DOHH2 (cell line): ENCODE results near the gene ATG2B.

ENCODE experiments used
- CTCF ChIP-seq: fragments of 200-600 bp; sonication (generic); IDR thresholded peaks from one replicate; pipeline ENCODE4 v1.5.1; 2014; ENCODE audit warnings: antibody characterized with exemption, mild to moderate bottlenecking, low read depth, low read length; ENCODE audit not compliant: poor library complexity, severe bottlenecking
- EZH2phosphoT487 ChIP-seq: fragments of 200-600 bp; sonication (generic); IDR thresholded peaks from 2 replicates; pipeline ENCODE4 v1.6.1; 2017; ENCODE audit warnings: borderline replicate concordance, mild to moderate bottlenecking, antibody characterized with exemption, low read length, moderate library complexity, mixed read lengths

GRCh38 chr14:96274543-96274942 is 88.6 kb downstream of the ATG2B start:
- TF ChIP-seq CTCF: no peak
- TF ChIP-seq EZH2phosphoT487: no peak
